Naive thymus-derived CD4-positive, alpha-beta T cell (primary cell): Measurements from ENCODE around the gene MORF4L2. TPM values are rescaled to one million over a fixed set of nuclear protein-coding genes. Genes with fewer than 3 reads are reported as not detected.
"Not testable (repeated sequence)": the region's sequence is repeated elsewhere in the genome, so short reads cannot be mapped to it uniquely, and the experiment has no call there.

ENCODE experiments used
- ATAC-seq: fragments of 150-1000 bp; cut with Tn5 transposase; 2 replicates; pipeline ENCODE4 v1.10.0; 2021; ENCODE audit warnings: mild to moderate bottlenecking, moderate library complexity
- CTCF ChIA-PET: fragments of 350-600 bp; sonication (Branson Sonifier 250); formaldehyde crosslinking; loops from one replicate; lab custom pipeline; 2021; ENCODE audit warnings: antibody characterized with exemption; lab: Charles Lee
- POLR2A ChIA-PET: fragments of 350-600 bp; sonication (Branson Sonifier 250); formaldehyde crosslinking; loops from one replicate; lab custom pipeline; 2021; ENCODE audit warnings: antibody characterized with exemption, inconsistent platforms; lab: Charles Lee
- DNase-seq, 9 donors: peaks; one replicate each; pipeline versions ENCODE4 v3.0.0 to v3.0.0-alpha.2; 2020 to 2022; ENCODE audit warnings: mixed read lengths in 1 of 9
- H3K27ac ChIP-seq: one replicate; pipeline ENCODE4 v1.7.0; 2013; ENCODE audit warnings: mild to moderate bottlenecking, low read depth, low read length, moderate library complexity
- H3K27me3 ChIP-seq, 2 donors: one replicate each; pipeline ENCODE4 v1.7.0; 2013; ENCODE audit warnings: low read length in 2 of 2, mild to moderate bottlenecking in 2 of 2, moderate library complexity in 2 of 2; ENCODE audit not compliant: control insufficient read depth in 2 of 2, insufficient read depth in 2 of 2
- H3K36me3 ChIP-seq, 3 experiments: 1 replicate in 2 of 3; 2 replicates in 1 of 3; pipeline ENCODE4 v1.7.0; 2013; ENCODE audit warnings: low read length in 3 of 3, mild to moderate bottlenecking in 3 of 3, moderate library complexity in 1 of 3; ENCODE audit not compliant: insufficient read depth in 3 of 3, control insufficient read depth in 2 of 3
- H3K4me1 ChIP-seq, 2 donors: one replicate each; pipeline ENCODE4 v1.7.0; 2013; ENCODE audit warnings: low read length in 2 of 2, mild to moderate bottlenecking in 2 of 2, moderate library complexity in 1 of 2; ENCODE audit not compliant: control insufficient read depth in 2 of 2, insufficient read depth in 2 of 2
- H3K4me3 ChIP-seq: 2 replicates; pipeline ENCODE4 v1.7.0; 2013; ENCODE audit warnings: mild to moderate bottlenecking, low read length
- H3K9me3 ChIP-seq, 3 experiments: 1 replicate in 2 of 3; 2 replicates in 1 of 3; pipeline ENCODE4 v1.7.0; 2013; ENCODE audit warnings: low read length in 3 of 3; ENCODE audit not compliant: control insufficient read depth in 2 of 3
- H3K27ac Mint-ChIP-seq, 9 donors: one replicate each; pipeline ENCODE4 v1.8.0; 2020 to 2022; ENCODE audit warnings: mixed read lengths in 9 of 9, mild to moderate bottlenecking in 8 of 9, moderate library complexity in 5 of 9, inconsistent platforms in 2 of 9
- H3K27me3 Mint-ChIP-seq, 5 donors: one replicate each; pipeline ENCODE4 v1.8.0; 2021 to 2022; ENCODE audit warnings: mixed read lengths in 5 of 5, mild to moderate bottlenecking in 1 of 5
- H3K36me3 Mint-ChIP-seq, 5 donors: one replicate each; pipeline ENCODE4 v1.8.0; 2020 to 2022; ENCODE audit warnings: mixed read lengths in 5 of 5, mild to moderate bottlenecking in 3 of 5, inconsistent platforms in 1 of 5
- H3K4me1 Mint-ChIP-seq, 7 donors: one replicate each; pipeline ENCODE4 v1.8.0; 2020 to 2022; ENCODE audit warnings: mixed read lengths in 7 of 7, mild to moderate bottlenecking in 3 of 7, inconsistent platforms in 1 of 7
- H3K4me3 Mint-ChIP-seq, 10 donors: one replicate each; pipeline ENCODE4 v1.8.0; 2020 to 2022; ENCODE audit warnings: mild to moderate bottlenecking in 10 of 10, mixed read lengths in 10 of 10, moderate library complexity in 6 of 10, inconsistent platforms in 2 of 10
- H3K9me3 Mint-ChIP-seq, 11 donors: one replicate each; pipeline ENCODE4 v1.8.0; 2020 to 2022; ENCODE audit warnings: mixed read lengths in 11 of 11, mild to moderate bottlenecking in 4 of 11, inconsistent platforms in 1 of 11, moderate library complexity in 1 of 11
- intact Hi-C, 2 donors: fragments of 100-400 bp; cut with micrococcal nuclease; formaldehyde crosslinking; loops; one replicate each; pipeline ENCODE4 v1.15.1; 2023
- polyA plus RNA-seq, 2 donors: library from polyadenylated mRNA; unstranded; fragments of 300-500 nt; fragmentation: Illumina TruSeq; gene quantifications; one replicate each; pipeline ENCODE4 v1.2.3, GENCODE V29; 2021
- total RNA-seq, 6 experiments: library from RNA in 5 of 6; stranded (reverse) in 5 of 6; gene quantifications; 1 replicate in 5 of 6; 2 replicates in 1 of 6; pipeline ENCODE4 v1.2.3 and lab custom pipeline; 2021 to 2026

The MORF4L2 gene
- total and polyA plus RNA-seq, 7 experiments from 2014 or later, result 86.8 to 177 (median 106) TPM

DNA sequence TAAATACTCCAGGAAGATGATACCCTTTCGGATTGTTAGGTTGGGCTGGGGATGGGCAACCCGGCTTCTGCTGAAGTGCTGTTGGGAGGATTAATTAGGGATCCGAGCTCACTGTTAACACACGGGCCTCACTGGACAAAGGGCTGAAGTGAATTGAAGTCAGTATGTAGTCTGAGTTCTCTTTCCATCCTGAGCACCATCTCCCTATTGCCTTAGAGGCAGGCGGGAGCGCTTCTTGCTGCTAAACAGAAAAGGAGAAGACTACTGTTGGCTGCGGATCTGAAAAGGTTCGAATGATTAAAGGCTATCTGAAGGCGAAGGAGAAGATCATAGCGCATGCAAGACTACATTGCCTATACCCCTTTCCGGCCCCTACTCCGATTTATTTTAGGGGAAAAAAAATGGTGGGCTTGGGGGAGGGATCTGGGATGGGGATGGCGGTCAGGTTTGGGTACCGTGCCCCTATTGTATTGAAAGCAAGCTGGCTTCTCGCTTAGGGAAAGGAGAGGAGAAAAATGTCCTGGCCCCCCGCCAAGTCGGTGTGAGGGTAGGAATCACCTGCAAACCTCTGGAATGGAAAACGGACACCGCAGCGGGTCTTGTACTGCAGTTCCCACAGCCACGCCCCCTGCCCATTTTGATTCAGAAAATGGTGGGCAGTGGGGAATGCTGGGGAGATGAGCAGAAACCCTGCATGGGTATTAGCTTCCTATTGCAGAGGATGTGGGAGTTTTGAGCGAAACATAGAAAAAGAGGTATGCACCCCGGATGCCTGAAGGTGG, 22.3 kb downstream of the MORF4L2 start:
- no peak overlapping the region for H3K4me3 Mint-ChIP-seq
- CTCF ChIA-PET, result no interaction called here

GRCh38 chrX:103659460-103659859, 27.0 kb downstream of the MORF4L2 start:
- H3K36me3 Mint-ChIP-seq, H3K4me1 ChIP-seq, H3K4me3 ChIP-seq, H3K27me3 ChIP-seq, H3K36me3 ChIP-seq, H3K4me3 Mint-ChIP-seq, ATAC-seq, POLR2A ChIA-PET, H3K9me3 ChIP-seq, CTCF ChIA-PET, H3K27ac Mint-ChIP-seq, H3K27ac ChIP-seq, H3K9me3 Mint-ChIP-seq, DNase-seq, intact Hi-C loops: not testable (repeated sequence)
- Mint-ChIP-seq H3K27me3 (peaks cover 0 to 28% (median 7%) of the 10 kb centered on the region in 5 donors), H3K4me1 (peaks cover 0 to 13% (median 0%) of the 10 kb centered on the region in 7 donors)

More for the DNA sequence above, 22.3 kb downstream of the MORF4L2 start:
- H3K27me3 Mint-ChIP-seq, result peaks cover 0 to 33% (median 7%) of the 10 kb centered on the region in 5 donors
- Histone ChIP-seq H3K27me3 (no peaks in the 10 kb centered on the region), H3K36me3 (no peaks in the 10 kb centered on the region), H3K9me3 (no peaks in the 10 kb centered on the region), H3K4me1 (no peaks in the 10 kb centered on the region), H3K4me3 (no peak overlapping the region), H3K27ac (no peak overlapping the region)
- peaks cover 0 to 8% (median 0%) of the 10 kb centered on the region in 7 donors for H3K4me1 Mint-ChIP-seq
- no peak for DNase-seq
- intact Hi-C loops, result no loop called here
- H3K9me3 Mint-ChIP-seq, result peaks cover 0 to 2% (median 0%) of the 10 kb centered on the region in 11 donors
- no peak for ATAC-seq
- H3K36me3 Mint-ChIP-seq, result no peaks in the 10 kb centered on the region
- no peak overlapping the region for H3K27ac Mint-ChIP-seq
- POLR2A ChIA-PET, result no interaction called here

DNA sequence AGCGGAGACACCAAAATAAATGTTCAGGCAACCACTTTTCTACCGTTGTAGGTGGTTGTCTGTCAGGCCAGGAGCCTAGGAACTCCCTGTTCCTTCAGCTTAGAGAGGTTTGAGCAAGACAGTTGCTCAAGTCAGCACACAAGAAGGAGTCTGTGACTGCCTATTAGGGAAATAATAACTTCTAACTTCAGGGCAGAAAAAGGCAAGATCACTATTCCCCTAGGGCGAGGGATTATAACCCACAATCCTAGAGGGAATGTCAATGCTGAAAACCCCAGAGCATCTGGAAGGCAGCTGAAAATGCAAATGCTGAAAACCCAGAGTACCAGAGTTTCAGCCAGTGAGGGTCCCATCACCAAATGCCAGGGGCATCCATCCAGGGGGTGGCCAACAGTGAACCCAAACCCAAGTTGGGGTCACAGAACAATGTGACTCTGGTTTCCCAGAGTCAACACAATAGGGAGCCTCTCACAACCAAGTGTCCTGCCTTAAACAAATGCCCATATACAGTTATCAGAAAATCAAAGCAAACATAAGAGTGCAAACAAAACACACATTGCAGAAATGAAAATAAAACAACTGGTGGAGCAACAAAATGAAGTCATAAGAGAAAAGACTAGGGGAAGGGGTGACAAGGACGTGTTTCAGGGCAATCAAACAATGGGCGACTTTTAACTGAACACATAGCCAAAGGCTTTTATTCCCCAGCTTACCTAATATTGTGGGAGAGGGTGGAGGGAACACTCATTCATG, 27.6 kb downstream of the MORF4L2 start:
- ATAC-seq (no peak), DNase-seq (no peak)
- Histone ChIP-seq H3K36me3 (no peaks in the 10 kb centered on the region), H3K4me3 (no peak overlapping the region), H3K27ac (no peak overlapping the region), H3K4me1 (no peaks in the 10 kb centered on the region), H3K27me3 (no peaks in the 10 kb centered on the region), H3K9me3 (no peaks in the 10 kb centered on the region)
- POLR2A ChIA-PET, result no interaction called here
- Mint-ChIP-seq H3K27ac (no peak overlapping the region), H3K36me3 (no peaks in the 10 kb centered on the region), H3K9me3 (peaks cover 0 to 4% (median 0%) of the 10 kb centered on the region in 11 donors), H3K27me3 (peaks cover 0 to 22% (median 4%) of the 10 kb centered on the region in 5 donors), H3K4me3 (no peak overlapping the region), H3K4me1 (peaks cover 0 to 10% (median 0%) of the 10 kb centered on the region in 7 donors)
- CTCF ChIA-PET, result no interaction called here
- intact Hi-C loops, result no loop called here

GRCh38 chrX:103657066-103657465, 29.4 kb downstream of the MORF4L2 start:
- H3K27ac Mint-ChIP-seq, H3K36me3 ChIP-seq, intact Hi-C loops, H3K27me3 Mint-ChIP-seq, DNase-seq, CTCF ChIA-PET, H3K27me3 ChIP-seq, ATAC-seq, H3K4me1 ChIP-seq, H3K9me3 ChIP-seq, H3K9me3 Mint-ChIP-seq, H3K36me3 Mint-ChIP-seq, H3K27ac ChIP-seq, H3K4me3 ChIP-seq, H3K4me1 Mint-ChIP-seq, POLR2A ChIA-PET: not testable (repeated sequence)
- H3K4me3 Mint-ChIP-seq, result peak overlapping the region in 1 of 10 donors; percentile 51

- DNase-seq (no peak), ATAC-seq (no peak)
- Histone ChIP-seq H3K36me3 (no peaks in the 10 kb centered on the region), H3K4me1 (no peaks in the 10 kb centered on the region), H3K9me3 (no peaks in the 10 kb centered on the region), H3K27ac (no peak overlapping the region), H3K27me3 (no peaks in the 10 kb centered on the region), H3K4me3 (no peak overlapping the region)
- CTCF ChIA-PET, result no interaction called here
- peaks cover 0 to 7% (median 0%) of the 10 kb centered on the region in 5 donors for H3K27me3 Mint-ChIP-seq
- no peaks in the 10 kb centered on the region for H3K36me3 Mint-ChIP-seq
- peaks cover 0 to 4% (median 0%) of the 10 kb centered on the region in 11 donors for H3K9me3 Mint-ChIP-seq
- intact Hi-C loops, result no loop called here
- H3K4me3 Mint-ChIP-seq, result peak overlapping the region in 1 of 10 donors; percentile 51
- POLR2A ChIA-PET, result no interaction called here
- peaks cover 0 to 10% (median 0%) of the 10 kb centered on the region in 7 donors for H3K4me1 Mint-ChIP-seq
- peak overlapping the region in 1 of 9 donors; percentile 22 for H3K27ac Mint-ChIP-seq
Measured at GRCh38 chrX:103656617-103657016, 29.9 kb downstream of the MORF4L2 start.

GRCh38 chrX:103655230-103656000, 31.1 kb downstream of the MORF4L2 start:
- H3K27ac Mint-ChIP-seq, intact Hi-C loops, H3K36me3 ChIP-seq, H3K4me3 ChIP-seq, ATAC-seq, H3K27ac ChIP-seq, CTCF ChIA-PET, H3K4me3 Mint-ChIP-seq, POLR2A ChIA-PET, H3K4me1 ChIP-seq, H3K27me3 Mint-ChIP-seq, H3K36me3 Mint-ChIP-seq, H3K9me3 ChIP-seq, H3K27me3 ChIP-seq, DNase-seq, H3K9me3 Mint-ChIP-seq, H3K4me1 Mint-ChIP-seq: not testable (repeated sequence)
